IMR-90 (cell line): ENCODE results near the gene KIF9. TPM values are rescaled to one million over a fixed set of nuclear protein-coding genes. Genes with fewer than 3 reads are reported as not detected.
"Not testable (repeated sequence)": the region's sequence is repeated elsewhere in the genome, so short reads cannot be mapped to it uniquely, and the experiment has no call there.

Experiments
- ATAC-seq: fragments of 200-7000 bp; cut with Tn5 transposase; 2 replicates; pipeline ENCODE4 v1.9.1; 2020; ENCODE audit warnings: low read depth, mild to moderate bottlenecking, moderate library complexity
- BruUV-seq: library from RNA; stranded (reverse); fragments of 400-500 nt; replicated peaks from 2 replicates; lab custom pipeline; 2021; lab: Mats Ljungman, UMichigan
- CTCF ChIA-PET: fragments of 300-600 bp; formaldehyde crosslinking; extraction: SDS; loops from one replicate; lab custom pipeline; 2021; ENCODE audit warnings: antibody characterized with exemption; lab: Yijun Ruan, JAX
- POLR2A ChIA-PET: fragments of 300-600 bp; sonication (Branson Sonifier 250); formaldehyde crosslinking; loops from one replicate; lab custom pipeline; 2022; ENCODE audit warnings: antibody characterized with exemption; ENCODE audit not compliant: unreplicated experiment; lab: Charles Lee
- DNase-seq: peaks from one replicate; pipeline ENCODE4 v3.0.0; 2013
- H2AFZ ChIP-seq: replicated peaks from 2 replicates; pipeline ENCODE3; 2013; ENCODE audit warnings: low read length, mild to moderate bottlenecking; ENCODE audit not compliant: poor library complexity
- H2AK5ac ChIP-seq: 2 replicates; pipeline ENCODE4 v1.6.1; 2013; ENCODE audit warnings: low read depth, low read length, inconsistent platforms
- H2AK9ac ChIP-seq: replicated peaks from 2 replicates; pipeline ENCODE3; 2013; ENCODE audit warnings: mild to moderate bottlenecking, low read depth, low read length, moderate library complexity; ENCODE audit not compliant: poor library complexity
- H2BK120ac ChIP-seq: 2 replicates; pipeline ENCODE4 v1.6.1; 2013; ENCODE audit warnings: low read depth, low read length, inconsistent platforms
- H2BK15ac ChIP-seq: 3 replicates; pipeline ENCODE4 v1.6.1; 2013; ENCODE audit warnings: low read depth, low read length, inconsistent platforms
- H2BK20ac ChIP-seq: 2 replicates; pipeline ENCODE4 v1.6.1; 2013; ENCODE audit warnings: low read depth, mild to moderate bottlenecking, inconsistent platforms, low read length, moderate library complexity
- H2BK5ac ChIP-seq: 2 replicates; pipeline ENCODE4 v1.6.1; 2013; ENCODE audit warnings: mild to moderate bottlenecking, low read depth, low read length, inconsistent platforms; ENCODE audit not compliant: poor library complexity, severe bottlenecking
- H3K14ac ChIP-seq: replicated peaks from 2 replicates; pipeline ENCODE4 v1.6.1; 2013; ENCODE audit warnings: low read depth, low read length, inconsistent platforms
- H3K18ac ChIP-seq: 2 replicates; pipeline ENCODE4 v1.6.1; 2013; ENCODE audit warnings: low read depth, low read length, control low read depth
- H3K23ac ChIP-seq: 2 replicates; pipeline ENCODE4 v1.6.1; 2013; ENCODE audit warnings: low read depth, low read length, inconsistent platforms
- H3K27ac ChIP-seq: 2 replicates; pipeline ENCODE4 v1.5.1; 2013; ENCODE audit warnings: mild to moderate bottlenecking, control low read depth, low read length; ENCODE audit not compliant: insufficient read depth
- H3K27me3 ChIP-seq: 2 replicates; pipeline ENCODE4 v1.6.1; 2013; ENCODE audit warnings: low read length; ENCODE audit not compliant: control insufficient read depth, insufficient read depth
- H3K36me3 ChIP-seq: 2 replicates; pipeline ENCODE4 v1.6.1; 2013; ENCODE audit warnings: low read length, mixed read lengths; ENCODE audit not compliant: control insufficient read depth, insufficient read depth
- H3K4ac ChIP-seq: 2 replicates; pipeline ENCODE4 v1.6.1; 2013; ENCODE audit warnings: low read depth, low read length, inconsistent platforms
- H3K4me1 ChIP-seq: 2 replicates; pipeline ENCODE4 v1.6.1; 2013; ENCODE audit warnings: low read length, mixed read lengths; ENCODE audit not compliant: control insufficient read depth, insufficient read depth
- H3K4me2 ChIP-seq: 2 replicates; pipeline ENCODE4 v1.6.1; 2013; ENCODE audit warnings: low read depth, mild to moderate bottlenecking, control low read depth, low read length, moderate library complexity
- H3K4me3 ChIP-seq: 2 replicates; pipeline ENCODE4 v1.5.1; 2013; ENCODE audit warnings: low read depth, mild to moderate bottlenecking, control low read depth, low read length, moderate library complexity; ENCODE audit not compliant: insufficient read depth
- H3K56ac ChIP-seq: 2 replicates; pipeline ENCODE4 v1.6.1; 2013; ENCODE audit warnings: low read length, inconsistent platforms; ENCODE audit not compliant: insufficient read depth; ENCODE audit errors: extremely low read depth
- H3K79me1 ChIP-seq, 2 experiments: 2 replicates each; pipeline ENCODE4 v1.6.1; 2013; ENCODE audit warnings: low read length in 2 of 2, inconsistent platforms in 1 of 2, low read depth in 1 of 2
- H3K9ac ChIP-seq: 2 replicates; pipeline ENCODE4 v1.6.1; 2013; ENCODE audit warnings: low read depth, low read length, control low read depth
- H3K9me1 ChIP-seq: 2 replicates; pipeline ENCODE4 v1.6.1; 2013; ENCODE audit warnings: low read length, inconsistent platforms; ENCODE audit not compliant: insufficient read depth
- H3K9me3 ChIP-seq: 2 replicates; pipeline ENCODE4 v1.6.1; 2013; ENCODE audit warnings: low read length; ENCODE audit not compliant: control insufficient read depth, insufficient read depth
- H4K20me1 ChIP-seq: 2 replicates; pipeline ENCODE4 v1.6.1; 2013; ENCODE audit warnings: low read length, inconsistent platforms; ENCODE audit not compliant: insufficient read depth
- H4K5ac ChIP-seq: 2 replicates; pipeline ENCODE4 v1.6.1; 2013; ENCODE audit warnings: mild to moderate bottlenecking, low read depth, low read length, control low read depth
- H4K8ac ChIP-seq, 2 experiments: 2 replicates each; pipeline ENCODE4 v1.6.1; 2013; ENCODE audit warnings: low read depth in 2 of 2, low read length in 2 of 2, control low read depth in 1 of 2, inconsistent platforms in 1 of 2
- H4K91ac ChIP-seq: 2 replicates; pipeline ENCODE4 v1.6.1; 2013; ENCODE audit warnings: low read depth, low read length, inconsistent platforms; ENCODE audit not compliant: insufficient read depth
- WGBS, 2 experiments: methylation state at CpG; one replicate each; pipeline versions ENCODE4 v1.1.5 to v1.1.7; 2013; ENCODE audit warnings: missing lambda C conversion rate in 2 of 2; ENCODE audit not compliant: insufficient read length in 1 of 2; ENCODE audit errors: extremely low coverage in 2 of 2; 5-methylcytosine and 5-hydroxymethylcytosine counted together
- dilution Hi-C: fragments of 300-500 bp; cut with HindIII; formaldehyde crosslinking; loops from one replicate; pipeline ENCODE4 v1.14.3; 2018; ENCODE audit warnings: low sequenced_read_pairs; ENCODE audit not compliant: unreplicated experiment
- in situ Hi-C: fragments of 300-500 bp; cut with MboI; formaldehyde crosslinking; loops from 3 replicates; pipeline ENCODE4 v1.14.3; 2019; ENCODE audit warnings: low sequenced_read_pairs, inconsistent platforms, mixed read lengths
- intact Hi-C: fragments of 100-400 bp; cut with micrococcal nuclease; formaldehyde crosslinking; loops from 2 replicates; pipeline ENCODE4 v1.10.0; 2022
- microRNA-seq, 2 experiments: library from miRNA; stranded (forward) in 1 of 2; unstranded in 1 of 2; fragments of 10-50 nt in 1 of 2; fragments of <30 nt in 1 of 2; gene quantifications in 1 of 2; microRNA quantifications in 1 of 2; one replicate each; pipeline versions ENCODE3 to v1.1.0; 2013 to 2020; ENCODE audit not compliant: insufficient read depth in 1 of 2, insufficient read length in 1 of 2, unreplicated experiment in 1 of 2
- polyA plus RNA-seq, 3 experiments: library from polyadenylated mRNA; depleted of rRNA; stranded (reverse); fragments of >200 nt; gene quantifications; 2 replicates each; pipeline ENCODE4 v1.2.3, GENCODE V29; 2012; ENCODE audit warnings: low replicate concordance in 1 of 3
- small RNA-seq, 5 experiments: library from RNA; depleted of rRNA; stranded (forward); fragments of <200 nt; gene quantifications; one replicate each; pipeline ENCODE3, GENCODE V24; 2012
- total RNA-seq: library from RNA; depleted of rRNA; stranded (reverse); fragments of >200 nt; gene quantifications from 2 replicates; pipeline ENCODE4 v1.2.3, GENCODE V29; 2012; rRNA removed

The KIF9 gene
- total and polyA plus RNA-seq, 2 of the 4 experiments (the other 2 are of a cell fraction) = 1.8 to 5.0 TPM

- H2BK120ac ChIP-seq, dilution Hi-C loops, H2BK20ac ChIP-seq, H3K56ac ChIP-seq, H2AFZ ChIP-seq, H3K36me3 ChIP-seq, POLR2A ChIA-PET, H3K9me1 ChIP-seq, H3K9me3 ChIP-seq, H2AK9ac ChIP-seq, H3K9ac ChIP-seq, H4K5ac ChIP-seq, H3K4me3 ChIP-seq, H3K4me2 ChIP-seq, H4K91ac ChIP-seq, H3K4ac ChIP-seq, H3K14ac ChIP-seq, H2BK5ac ChIP-seq, BruUV-seq, H3K27me3 ChIP-seq, in situ Hi-C loops, H3K18ac ChIP-seq, DNase-seq, H4K20me1 ChIP-seq, H3K23ac ChIP-seq, H3K27ac ChIP-seq, ATAC-seq, H2BK15ac ChIP-seq, H4K8ac ChIP-seq, H3K4me1 ChIP-seq, H3K79me1 ChIP-seq, intact Hi-C loops, H2AK5ac ChIP-seq: not testable (repeated sequence)
- CTCF ChIA-PET = interaction anchor here (0.6 to 0.7 kb wide), 3 partner anchors 17 to 118 kb away, joined by 3 read pairs; no protein-coding TSS in a partner anchor
- no CpG with 5 or more reads among the region's 12 CpGs for WGBS, 2 experiments
Measured at GRCh38 chr3:47180011-47180410, 102.6 kb downstream of the KIF9 start.

Small RNA genes within 50 kb of the gene (microRNA-seq; reads per million reads assigned to microRNA genes)
- gene SNORD13P3 (ENCODE audit: insufficient read depth, insufficient read length) = not detected

Small RNA genes within 50 kb of the gene (small RNA-seq; reads per million reads assigned to genes)
- gene SNORD13P3 = 0 to 4.6 (median 0) reads per million in 5 experiments

Other genes starting within 250 kb of the KIF9 start
- gene SETD2, start 118.7 kb downstream of the KIF9 start, total RNA-seq = 20.1 and 30.3 TPM in 2 replicates
- gene SETD2, start 118.7 kb downstream of the KIF9 start, polyA plus RNA-seq (2012; rRNA removed) = 14.9 and 18.3 TPM in 2 replicates
- gene KLHL18, start 145 bp upstream of the KIF9 start, total RNA-seq = 38.9 and 76.2 TPM in 2 replicates
- gene KLHL18, start 145 bp upstream of the KIF9 start, polyA plus RNA-seq (2012; rRNA removed) = 29.1 and 40.0 TPM in 2 replicates
- 4.4 and 4.5 TPM in 2 replicates for gene PTPN23, start 98.2 kb upstream of the KIF9 start, total RNA-seq
- gene PTPN23, start 98.2 kb upstream of the KIF9 start, polyA plus RNA-seq (2012; rRNA removed) = 13.9 and 15.1 TPM in 2 replicates
- 30.8 and 34.6 TPM in 2 replicates for gene SCAP, start 193.1 kb upstream of the KIF9 start, total RNA-seq
- 25.3 and 27.8 TPM in 2 replicates for gene SCAP, start 193.1 kb upstream of the KIF9 start, polyA plus RNA-seq (2012; rRNA removed)
- gene ELP6, start 230.9 kb upstream of the KIF9 start, total RNA-seq = 26.1 and 31.4 TPM in 2 replicates
- 44.9 and 49.4 TPM in 2 replicates for gene ELP6, start 230.9 kb upstream of the KIF9 start, polyA plus RNA-seq (2012; rRNA removed)